Right ventricle myocardium superior (tissue), 1 donor: ENCODE measurements around the gene SSBP2. TPM values are rescaled to one million over a fixed set of nuclear protein-coding genes. Genes with fewer than 3 reads are reported as not detected.
"Not testable (repeated sequence)": the region's sequence is repeated elsewhere in the genome, so short reads cannot be mapped to it uniquely, and the experiment has no call there.

Experiments used
- ATAC-seq: fragments of 200-7000 bp; cut with Tn5 transposase; one replicate; pipeline ENCODE4 v1.9.1; 2020; ENCODE audit warnings: mild to moderate bottlenecking; ENCODE audit not compliant: poor library complexity
- DNase-seq: peaks from one replicate; pipeline ENCODE4 v3.0.0-alpha.2; 2020
- intact Hi-C: fragments of 100-400 bp; cut with DNase I; formaldehyde crosslinking; loops from one replicate; pipeline ENCODE4 v1.11.2; 2022
- total RNA-seq: library from RNA; stranded (reverse); fragmentation: NEBNext Ultra II Directional; extraction: Animal tissue kit (Norgen Biotek cat#: 25700); gene quantifications from one replicate; pipeline ENCODE4 v1.2.1, GENCODE V29; 2021
- donor health status: DM: no; HTN: yes; CAD: no; lungs with severe emphysema.

The SSBP2 gene
- total RNA-seq, 1 donor from 2014 or later, result 46.9 TPM

- intact Hi-C loops, result no loop called here
- DNase-seq, result no peak
- ATAC-seq, result no peak
Observed at GRCh38 chr5:81632679-81633078, 118.2 kb downstream of the SSBP2 start.

DNA sequence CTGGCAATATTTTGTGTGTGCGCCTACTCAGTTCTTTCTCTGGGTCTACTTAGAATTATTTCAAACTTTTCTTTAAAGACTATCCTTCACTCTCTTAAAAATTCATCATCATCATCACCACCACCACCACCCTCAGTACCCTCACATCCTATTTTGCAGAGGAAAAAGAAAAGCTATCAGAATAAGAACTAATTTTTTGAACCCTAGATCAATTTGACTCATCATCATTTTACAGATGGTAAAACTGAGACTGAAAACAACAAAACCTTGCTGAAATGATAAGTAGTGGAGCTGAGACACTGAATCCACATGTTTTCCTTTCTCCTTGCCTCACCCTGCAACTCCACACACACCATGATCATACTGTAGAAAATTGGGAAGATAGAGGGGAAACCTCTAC is 119.3 kb downstream of the SSBP2 start:
- DNase-seq (no peak), ATAC-seq (no peak)
- intact Hi-C loops, result no loop called here

DNA sequence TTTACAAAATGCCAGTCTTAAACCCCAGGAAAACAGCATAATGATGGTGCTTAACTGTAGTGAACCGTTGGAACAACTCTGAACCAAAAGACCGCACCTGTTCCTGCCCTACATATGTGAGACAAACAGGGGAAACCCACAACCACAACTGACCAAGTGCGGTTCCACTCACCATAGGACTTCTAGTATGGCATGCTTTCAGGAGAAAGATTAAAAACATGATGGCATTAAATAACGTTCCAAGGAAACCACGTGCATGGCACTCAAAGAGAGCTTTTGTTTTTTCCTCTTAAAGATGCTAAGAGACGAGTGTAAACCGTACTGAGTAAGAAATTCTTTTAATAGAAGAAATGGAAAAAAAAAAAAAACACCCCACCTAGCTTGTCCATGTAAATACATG is 119.8 kb downstream of the SSBP2 start:
- no peak for DNase-seq
- intact Hi-C loops, result no loop called here
- ATAC-seq, result no peak

GRCh38 chr5:81630684-81631083 is 120.2 kb downstream of the SSBP2 start:
- DNase-seq (no peak), ATAC-seq (no peak)
- intact Hi-C loops, result no loop called here

DNA sequence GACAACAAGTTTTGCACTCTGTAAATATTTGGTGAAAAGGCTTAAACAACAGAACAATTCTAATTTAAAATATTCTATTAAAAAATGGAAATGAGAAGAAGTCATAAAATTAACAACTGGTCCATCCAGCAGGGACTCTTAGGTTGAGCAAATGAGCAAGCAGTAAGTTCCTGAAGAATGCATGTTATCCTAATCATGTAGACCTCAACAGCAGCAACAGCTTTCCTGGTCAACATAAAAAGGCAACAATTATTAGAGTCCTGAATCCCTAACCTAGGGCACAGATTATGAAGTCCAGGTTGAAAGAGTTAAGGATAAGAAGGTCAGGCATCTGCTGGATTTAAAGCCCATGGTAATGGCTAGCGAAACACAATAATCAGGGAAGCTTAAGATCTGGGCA is 120.9 kb downstream of the SSBP2 start:
- intact Hi-C loops, result no loop called here
- DNase-seq (no peak), ATAC-seq (no peak)

DNA sequence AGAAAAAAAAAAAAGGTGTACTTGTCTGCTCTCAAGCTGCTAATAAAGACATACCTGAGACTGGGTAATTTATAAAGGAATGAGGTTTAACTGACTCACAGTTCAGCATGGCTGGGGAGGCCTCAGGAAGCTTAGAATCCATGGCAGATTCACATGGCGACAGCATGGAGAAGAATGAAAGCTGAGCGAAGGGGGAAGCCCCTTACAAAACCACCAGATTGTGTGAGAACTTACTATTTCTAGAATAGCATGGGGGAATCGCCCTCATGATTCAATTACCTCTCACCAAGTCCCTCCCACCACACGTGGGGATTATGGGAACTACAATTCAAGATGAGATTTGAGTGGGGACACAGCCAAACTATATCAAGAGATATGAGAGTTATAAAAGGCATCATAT is 122.8 kb downstream of the SSBP2 start:
- DNase-seq, intact Hi-C loops, ATAC-seq: not testable (repeated sequence)

GRCh38 chr5:81626524-81626923 is 124.4 kb downstream of the SSBP2 start:
- ATAC-seq (no peak), DNase-seq (no peak)
- intact Hi-C loops, result no loop called here

GRCh38 chr5:81609810-81610375 is 141.0 kb downstream of the SSBP2 start:
- intact Hi-C loops, result no loop called here
- DNase-seq (no peak), ATAC-seq (no peak)

- intact Hi-C loops, result no loop called here
- no peak for DNase-seq
- no peak for ATAC-seq
Observed at GRCh38 chr5:81608976-81609375, 141.9 kb downstream of the SSBP2 start.

- intact Hi-C loops, result no loop called here
- ATAC-seq (no peak), DNase-seq (no peak)
Observed at GRCh38 chr5:81607693-81608092, 143.2 kb downstream of the SSBP2 start.

DNA sequence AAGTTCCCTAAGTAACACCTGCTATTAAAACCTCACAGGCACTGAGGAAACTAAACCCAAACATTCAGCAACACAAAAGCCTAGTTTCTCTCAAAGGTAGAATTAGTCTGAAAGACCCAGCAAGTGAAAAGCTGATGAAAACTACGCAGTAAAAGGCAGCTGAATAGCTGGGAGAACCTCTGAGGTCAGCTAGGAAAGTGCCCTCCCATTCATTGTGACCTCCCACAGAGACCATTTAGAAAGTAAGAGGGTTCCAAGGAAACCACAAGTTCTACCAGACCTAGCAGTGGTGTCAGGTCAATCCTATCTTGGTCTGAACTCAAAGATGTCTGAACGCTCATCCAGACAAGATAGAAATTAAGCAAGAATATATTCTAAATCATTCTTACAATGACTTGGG is 144.7 kb downstream of the SSBP2 start:
- ATAC-seq, result no peak
- intact Hi-C loops, result no loop called here
- DNase-seq, result no peak

GRCh38 chr5:81605299-81605698 is 145.6 kb downstream of the SSBP2 start:
- DNase-seq (no peak), ATAC-seq (no peak)
- intact Hi-C loops, result no loop called here

DNA sequence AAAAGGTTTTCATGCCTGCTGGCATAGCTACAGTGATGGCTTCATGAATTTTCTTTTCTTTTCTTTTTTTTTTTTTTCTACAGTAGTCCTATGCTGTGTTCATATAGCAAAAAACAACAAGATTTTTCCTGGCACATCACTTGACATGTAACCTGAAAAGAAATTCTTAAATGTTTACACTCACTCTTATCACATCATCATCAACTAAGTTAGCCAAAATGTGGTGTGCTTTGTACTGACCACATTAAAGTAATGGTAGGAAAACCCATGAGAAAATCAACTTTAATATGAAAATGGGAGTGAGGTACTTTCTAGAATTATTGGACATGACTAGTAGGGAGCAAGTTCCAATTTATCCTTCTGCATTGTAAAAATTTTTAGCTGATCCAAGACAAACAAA is 146.7 kb downstream of the SSBP2 start:
- ATAC-seq (no peak), DNase-seq (no peak)
- intact Hi-C loops, result no loop called here

- intact Hi-C loops, result no loop called here
- no peak for ATAC-seq
Observed at GRCh38 chr5:81601919-81602318, 149.0 kb downstream of the SSBP2 start.

DNA sequence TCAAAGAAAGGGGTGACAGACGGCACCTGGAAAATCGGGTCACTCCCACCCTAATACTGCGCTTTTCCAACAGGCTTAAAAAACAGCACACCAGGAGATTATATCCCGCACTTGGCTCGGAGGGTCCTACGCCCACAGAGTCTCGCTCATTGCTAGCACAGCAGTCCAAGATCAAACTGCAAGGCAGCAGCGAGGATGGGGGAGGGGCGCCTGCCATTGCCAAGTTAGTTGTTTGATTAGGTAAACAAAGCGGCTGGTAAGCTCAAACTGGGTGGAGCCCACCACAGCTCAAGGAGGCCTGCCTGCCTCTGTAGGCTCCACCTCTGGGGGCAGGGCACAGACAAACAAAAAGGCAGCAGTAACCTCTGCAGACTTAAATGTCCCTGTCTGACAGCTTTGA is 158.8 kb downstream of the SSBP2 start:
- ATAC-seq, intact Hi-C loops, DNase-seq: not testable (repeated sequence)

More at GRCh38 chr5:81601919-81602318, 149.0 kb downstream of the SSBP2 start:
- DNase-seq, result no peak

DNA sequence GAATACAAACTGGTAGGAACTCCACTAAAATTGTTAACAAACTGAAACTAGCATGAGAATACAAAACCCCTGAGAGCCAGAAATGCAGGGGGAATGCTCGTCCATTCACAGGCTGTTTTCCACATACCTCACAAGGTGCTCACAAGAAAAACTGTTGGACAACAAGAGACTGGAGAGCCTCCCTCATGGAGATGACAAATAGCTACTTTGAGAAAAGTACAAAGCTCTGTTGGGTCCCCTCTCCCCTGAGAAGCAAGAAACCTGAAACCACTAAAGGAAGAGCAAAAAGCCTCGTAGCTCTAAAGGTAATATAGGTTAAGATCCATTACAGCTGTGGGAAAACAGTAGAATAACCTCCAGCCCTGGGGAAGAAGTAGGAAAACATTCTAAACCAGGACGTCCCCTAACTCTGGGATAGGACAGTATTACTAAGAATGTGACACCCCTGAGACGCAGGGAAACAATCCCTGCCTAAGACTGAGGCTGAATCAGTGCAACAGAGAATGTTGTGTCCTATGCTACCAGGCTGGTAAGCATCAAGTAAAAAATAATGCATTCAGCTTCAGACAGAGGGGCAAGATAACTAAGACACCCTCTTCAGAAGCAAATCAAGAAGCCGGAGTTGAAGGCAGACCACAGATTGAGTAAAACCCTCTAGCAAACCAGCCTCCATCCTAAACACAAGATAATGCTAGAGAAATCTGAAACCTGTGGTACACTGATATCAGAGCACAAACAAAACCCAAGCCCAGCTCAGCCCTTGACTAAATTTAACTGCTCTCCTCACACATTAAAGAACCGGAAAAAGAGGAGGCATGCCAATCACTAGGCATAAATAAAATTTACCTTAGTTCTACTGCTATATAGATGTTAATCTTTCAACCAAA is 160.2 kb downstream of the SSBP2 start:
- intact Hi-C loops, result no loop called here
- DNase-seq (no peak), ATAC-seq (peak; percentile 70)

DNA sequence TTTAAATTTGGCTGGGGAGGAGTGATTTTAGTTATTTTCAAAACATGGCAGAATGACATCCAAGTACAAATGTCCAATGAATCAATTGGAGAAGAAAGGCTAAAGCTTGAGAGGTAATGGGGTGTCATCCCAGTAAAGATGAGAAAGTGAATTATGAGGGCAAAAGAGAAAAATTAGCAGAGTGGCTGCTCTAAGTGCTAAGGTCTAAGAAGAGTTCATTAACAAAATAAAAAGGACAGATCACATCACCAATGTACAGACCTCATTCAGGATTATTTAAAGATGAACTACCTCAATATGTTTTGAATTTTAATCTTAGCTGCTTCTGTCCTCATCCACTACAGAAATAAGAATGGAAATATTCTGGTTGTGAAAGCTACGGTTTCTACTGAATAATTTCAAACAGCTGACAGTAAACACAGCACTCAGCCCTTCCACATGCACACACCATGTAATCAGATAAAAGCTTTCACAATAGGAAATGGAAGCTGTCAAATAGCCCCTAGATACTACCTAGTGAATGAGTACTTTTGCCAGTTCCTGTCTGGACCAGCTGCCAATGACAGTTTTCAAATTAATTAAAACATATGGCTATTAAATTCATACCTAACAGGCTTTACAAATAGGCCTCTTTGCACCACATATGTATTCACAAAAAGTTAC is 171.5 kb downstream of the SSBP2 start:
- intact Hi-C loops, result no loop called here
- DNase-seq (no peak), ATAC-seq (no peak)

DNA sequence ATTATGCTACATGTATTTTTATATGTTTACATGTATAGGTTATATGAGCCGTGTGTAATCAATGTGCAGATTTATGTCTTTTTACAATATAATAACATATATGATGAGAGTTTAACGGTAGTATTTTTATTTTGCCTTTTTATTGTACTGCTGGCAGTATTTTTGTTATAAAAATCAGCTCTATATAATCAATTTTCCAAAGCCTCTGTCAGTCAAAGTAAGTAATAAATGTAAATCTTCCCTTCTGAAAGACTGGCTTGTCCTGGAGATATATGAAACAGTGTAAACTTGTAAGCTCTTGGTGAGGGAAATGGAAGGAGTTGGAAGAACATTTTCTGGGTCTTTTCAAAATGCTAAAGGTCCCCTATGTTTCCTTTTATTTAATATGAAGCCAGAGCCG is 173.8 kb downstream of the SSBP2 start:
- DNase-seq, result no peak
- intact Hi-C loops, result no loop called here
- ATAC-seq, result no peak

DNA sequence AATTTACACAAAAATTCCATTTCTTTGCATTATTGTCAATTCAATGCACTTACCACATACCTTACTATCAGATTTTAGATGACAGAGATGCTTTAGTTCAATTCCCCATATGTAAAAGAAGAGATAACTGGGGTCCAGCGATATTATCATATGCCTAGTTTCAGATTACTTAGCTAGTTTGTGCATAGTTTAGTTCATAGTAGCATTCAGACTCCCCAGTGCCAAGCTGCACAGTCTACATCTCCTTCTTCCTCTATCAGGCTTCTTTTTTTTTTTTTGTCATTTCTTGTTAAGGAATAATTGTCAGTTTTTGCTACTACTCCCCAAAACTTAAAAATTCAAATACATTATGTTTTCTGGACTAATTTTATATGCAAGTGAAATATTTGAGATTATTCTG is 175.0 kb downstream of the SSBP2 start:
- no peak for ATAC-seq
- intact Hi-C loops, result no loop called here
- no peak for DNase-seq

- intact Hi-C loops, result no loop called here
- ATAC-seq, result no peak
- no peak for DNase-seq
Observed at GRCh38 chr5:81572201-81572600, 178.7 kb downstream of the SSBP2 start.
